Measurements from ENCODE around the gene HAGHL. TPM values are rescaled to one million over a fixed set of nuclear protein-coding genes. Genes with fewer than 3 reads are reported as not detected.

The HAGHL gene
- total and polyA plus RNA-seq, 2 experiments from 2014 or later: 15.5 to 31.5 TPM

GRCh38 chr16:765488-765865, 38.6 kb downstream of the HAGHL start:
- Histone ChIP-seq H3K36me3 (replicated peaks; ENCODE audit: insufficient read depth, low read depth) (no peaks in the 10 kb centered on the region), H3K4me1 (ENCODE audit: insufficient read depth) (peaks cover 4% of the 10 kb centered on the region), H3K27me3 (no peaks in the 10 kb centered on the region), H3K79me2 (no peaks in the 10 kb centered on the region), H3K4me3 (no peak overlapping the region), H4K20me1 (ENCODE audit: insufficient read depth, poor library complexity, severe bottlenecking) (no peaks in the 10 kb centered on the region), H3K27ac (no peak overlapping the region), H2AFZ (no peak overlapping the region), H3K9me2 (replicated peaks; ENCODE audit: insufficient read depth) (no peaks in the 10 kb centered on the region), H3K9me3 (ENCODE audit: low read depth) (no peaks in the 10 kb centered on the region), H3K4me2 (no peak overlapping the region)
- 94% methylated on average over 29 of the region's 29 CpGs for WGBS (ENCODE audit: low lambda C conversion rate, missing lambda C conversion rate)
- TF ChIP-seq CTCF (IDR thresholded peaks at IDR 0.05; ENCODE audit: poor library complexity) (no peak), EZH2phosphoT487 (IDR thresholded peaks at IDR 0.05; ENCODE audit: low read depth, severe bottlenecking, unreplicated experiment) (no peak), EZH2 (IDR thresholded peaks at IDR 0.05; ENCODE audit: borderline replicate concordance) (no peak)
- no peak for DNase-seq (ENCODE audit: low spot score)

GRCh38 chr16:766008-766819, 39.3 kb downstream of the HAGHL start:
- no peaks in the 10 kb centered on the region for H4K20me1 ChIP-seq (ENCODE audit: insufficient read depth, poor library complexity, severe bottlenecking)
- no peak overlapping the region for H3K4me2 ChIP-seq
- no peak for DNase-seq (ENCODE audit: low spot score)
- H3K27me3 ChIP-seq: no peaks in the 10 kb centered on the region
- H3K4me1 ChIP-seq (ENCODE audit: insufficient read depth): no peaks in the 10 kb centered on the region
- no peaks in the 10 kb centered on the region for H3K9me2 ChIP-seq (replicated peaks; ENCODE audit: insufficient read depth)
- no peaks in the 10 kb centered on the region for H3K9me3 ChIP-seq (ENCODE audit: low read depth)
- no peak overlapping the region for H3K27ac ChIP-seq
- TF ChIP-seq EZH2phosphoT487 (IDR thresholded peaks at IDR 0.05; ENCODE audit: low read depth, severe bottlenecking, unreplicated experiment): no peak
- no peak for TF ChIP-seq CTCF (IDR thresholded peaks at IDR 0.05; ENCODE audit: poor library complexity)
- TF ChIP-seq EZH2 (IDR thresholded peaks at IDR 0.05; ENCODE audit: borderline replicate concordance): no peak
- H3K4me3 ChIP-seq: no peak overlapping the region
- H3K79me2 ChIP-seq: no peaks in the 10 kb centered on the region
- H2AFZ ChIP-seq: no peak overlapping the region
- 89% methylated on average over 26 of the region's 29 CpGs for WGBS (ENCODE audit: low lambda C conversion rate, missing lambda C conversion rate)
- no peaks in the 10 kb centered on the region for H3K36me3 ChIP-seq (replicated peaks; ENCODE audit: insufficient read depth, low read depth)

GRCh38 chr16:766820-767640, 40.1 kb downstream of the HAGHL start:
- H3K36me3 ChIP-seq (replicated peaks; ENCODE audit: insufficient read depth, low read depth): no peaks in the 10 kb centered on the region
- no peaks in the 10 kb centered on the region for H3K9me2 ChIP-seq (replicated peaks; ENCODE audit: insufficient read depth)
- no peaks in the 10 kb centered on the region for H4K20me1 ChIP-seq (ENCODE audit: insufficient read depth, poor library complexity, severe bottlenecking)
- no peak for TF ChIP-seq EZH2 (IDR thresholded peaks at IDR 0.05; ENCODE audit: borderline replicate concordance)
- TF ChIP-seq CTCF (IDR thresholded peaks at IDR 0.05; ENCODE audit: poor library complexity): no peak
- no peak for TF ChIP-seq EZH2phosphoT487 (IDR thresholded peaks at IDR 0.05; ENCODE audit: low read depth, severe bottlenecking, unreplicated experiment)
- no peak overlapping the region for H2AFZ ChIP-seq
- H3K79me2 ChIP-seq: no peaks in the 10 kb centered on the region
- no peak overlapping the region for H3K27ac ChIP-seq
- WGBS (ENCODE audit: low lambda C conversion rate, missing lambda C conversion rate): 87% methylated on average over 31 of the region's 48 CpGs
- H3K4me1 ChIP-seq (ENCODE audit: insufficient read depth): no peaks in the 10 kb centered on the region
- H3K9me3 ChIP-seq (ENCODE audit: low read depth): no peaks in the 10 kb centered on the region
- H3K4me3 ChIP-seq: no peak overlapping the region
- no peak for DNase-seq (ENCODE audit: low spot score)
- H3K27me3 ChIP-seq: no peaks in the 10 kb centered on the region
- H3K4me2 ChIP-seq: no peak overlapping the region
